Loucy (cell line): ENCODE results near the gene DUSP28.

Experiments used
- CTCF ChIP-seq: fragments of 200-600 bp; sonication (generic); conservative IDR thresholded peaks from 2 replicates; pipeline ENCODE4 v1.5.1; 2014; ENCODE audit warnings: mild to moderate bottlenecking, antibody characterized with exemption, low read length
- EZH2phosphoT487 ChIP-seq: fragments of 200-600 bp; IDR thresholded peaks from 2 replicates; pipeline ENCODE4 v1.6.1; 2018; ENCODE audit warnings: antibody characterized with exemption, mild to moderate bottlenecking, moderate library complexity, borderline replicate concordance

DNA sequence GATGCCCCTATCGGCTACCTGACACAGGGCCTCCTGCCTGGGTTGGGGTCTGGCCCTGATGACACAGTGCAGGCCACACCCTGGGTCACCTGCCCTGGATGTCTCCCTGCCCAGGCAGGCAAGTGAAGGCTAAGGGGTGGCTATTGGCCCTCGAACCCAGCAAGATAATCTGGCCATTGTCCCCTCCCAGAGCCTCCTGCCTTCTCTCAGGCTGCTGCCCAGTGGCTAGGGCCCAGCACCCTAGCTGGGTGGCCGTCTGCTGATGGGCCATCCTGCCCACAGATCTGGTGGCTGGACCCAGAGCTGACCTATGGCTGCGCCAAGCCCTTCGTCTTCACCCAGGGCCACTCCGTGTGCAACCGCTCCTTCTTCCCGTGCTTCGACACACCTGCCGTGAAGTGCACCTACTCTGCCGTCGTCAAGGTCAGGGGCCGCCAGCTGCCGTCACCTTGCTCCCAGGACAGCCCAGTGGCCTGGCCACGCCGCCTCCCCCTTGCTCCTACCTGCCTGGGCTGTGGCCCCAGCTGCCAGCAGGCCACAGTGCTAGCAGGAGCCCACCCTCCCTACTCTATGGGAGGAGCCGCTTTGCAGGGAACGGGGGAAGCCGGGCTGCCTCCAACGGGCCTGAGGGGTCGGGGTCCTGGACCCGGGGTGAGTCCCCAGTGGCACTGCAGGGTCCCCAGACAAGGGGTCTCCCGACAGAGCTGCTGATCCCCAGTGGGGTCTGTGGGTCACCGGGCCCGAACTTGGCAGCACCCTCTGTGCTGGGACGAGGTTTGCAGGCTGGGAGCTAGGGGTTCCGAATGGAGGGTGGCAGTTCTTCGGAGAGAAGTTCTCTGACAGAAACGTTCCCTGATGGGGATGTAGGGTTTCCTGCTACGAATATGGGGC, 12.2 kb downstream of the DUSP28 start:
- TF ChIP-seq EZH2phosphoT487 (no peak), CTCF (no peak)
